ENCODE measurements around the gene FGF18.

DNA sequence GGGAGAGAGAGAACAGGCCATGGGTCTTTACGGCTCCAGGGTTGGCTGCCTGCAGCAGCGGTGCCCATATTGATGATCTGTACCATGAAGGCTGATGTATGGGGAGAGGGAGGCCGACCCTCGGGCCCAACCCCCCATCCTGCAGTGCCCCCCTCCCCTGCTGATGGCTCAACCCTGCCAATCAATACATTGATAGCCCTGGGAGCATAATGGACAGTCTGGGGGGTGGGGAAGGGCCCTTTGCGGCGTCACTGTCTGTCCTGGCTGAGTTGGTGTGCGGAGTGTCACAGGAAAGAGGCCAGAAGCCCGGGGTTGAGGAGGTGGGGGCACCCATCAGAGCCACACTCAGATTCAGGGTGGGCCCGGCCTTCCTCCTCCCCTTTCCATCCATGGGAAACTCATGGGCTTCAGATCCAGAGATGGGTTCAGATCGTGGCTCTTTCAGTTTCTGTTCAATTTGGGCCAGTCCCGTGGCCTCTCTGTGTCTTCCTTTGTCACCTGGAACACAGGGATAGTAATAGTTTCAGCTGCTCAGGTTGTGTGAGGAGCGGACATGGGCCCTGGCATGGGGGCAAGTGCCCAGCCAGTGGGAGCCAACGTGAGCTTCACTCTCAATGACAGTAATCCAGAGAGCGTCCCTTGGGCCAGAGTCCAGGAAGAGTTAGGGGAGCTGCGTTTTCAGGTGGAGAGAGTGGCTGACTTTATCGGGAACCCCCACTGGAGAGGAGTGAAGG is 9.5 kb downstream of the FGF18 start:
- TF ChIP-seq, protein P1, sequence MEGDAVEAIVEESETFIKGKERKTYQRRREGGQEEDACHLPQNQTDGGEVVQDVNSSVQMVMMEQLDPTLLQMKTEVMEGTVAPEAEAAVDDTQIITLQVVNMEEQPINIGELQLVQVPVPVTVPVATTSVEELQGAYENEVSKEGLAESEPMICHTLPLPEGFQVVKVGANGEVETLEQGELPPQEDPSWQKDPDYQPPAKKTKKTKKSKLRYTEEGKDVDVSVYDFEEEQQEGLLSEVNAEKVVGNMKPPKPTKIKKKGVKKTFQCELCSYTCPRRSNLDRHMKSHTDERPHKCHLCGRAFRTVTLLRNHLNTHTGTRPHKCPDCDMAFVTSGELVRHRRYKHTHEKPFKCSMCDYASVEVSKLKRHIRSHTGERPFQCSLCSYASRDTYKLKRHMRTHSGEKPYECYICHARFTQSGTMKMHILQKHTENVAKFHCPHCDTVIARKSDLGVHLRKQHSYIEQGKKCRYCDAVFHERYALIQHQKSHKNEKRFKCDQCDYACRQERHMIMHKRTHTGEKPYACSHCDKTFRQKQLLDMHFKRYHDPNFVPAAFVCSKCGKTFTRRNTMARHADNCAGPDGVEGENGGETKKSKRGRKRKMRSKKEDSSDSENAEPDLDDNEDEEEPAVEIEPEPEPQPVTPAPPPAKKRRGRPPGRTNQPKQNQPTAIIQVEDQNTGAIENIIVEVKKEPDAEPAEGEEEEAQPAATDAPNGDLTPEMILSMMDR (IDR thresholded peaks at IDR 0.05; ENCODE audit: low read depth, low read length, missing input control): no peak
- TF ChIP-seq RXRA (IDR thresholded peaks at IDR 0.05): no peak
- TF ChIP-seq JUND (IDR thresholded peaks at IDR 0.05): no peak
- no peak for TF ChIP-seq SP1 (IDR thresholded peaks at IDR 0.05)
- TF ChIP-seq GABPA (IDR thresholded peaks at IDR 0.05 in 1 of 2, conservative IDR thresholded peaks at IDR 0.05 in 1 of 2): no peak
- TF ChIP-seq FOXA1 (IDR thresholded peaks at IDR 0.05): no peak
- no peak for TF ChIP-seq RAD21 (IDR thresholded peaks at IDR 0.05)
- TF ChIP-seq, protein P2, sequence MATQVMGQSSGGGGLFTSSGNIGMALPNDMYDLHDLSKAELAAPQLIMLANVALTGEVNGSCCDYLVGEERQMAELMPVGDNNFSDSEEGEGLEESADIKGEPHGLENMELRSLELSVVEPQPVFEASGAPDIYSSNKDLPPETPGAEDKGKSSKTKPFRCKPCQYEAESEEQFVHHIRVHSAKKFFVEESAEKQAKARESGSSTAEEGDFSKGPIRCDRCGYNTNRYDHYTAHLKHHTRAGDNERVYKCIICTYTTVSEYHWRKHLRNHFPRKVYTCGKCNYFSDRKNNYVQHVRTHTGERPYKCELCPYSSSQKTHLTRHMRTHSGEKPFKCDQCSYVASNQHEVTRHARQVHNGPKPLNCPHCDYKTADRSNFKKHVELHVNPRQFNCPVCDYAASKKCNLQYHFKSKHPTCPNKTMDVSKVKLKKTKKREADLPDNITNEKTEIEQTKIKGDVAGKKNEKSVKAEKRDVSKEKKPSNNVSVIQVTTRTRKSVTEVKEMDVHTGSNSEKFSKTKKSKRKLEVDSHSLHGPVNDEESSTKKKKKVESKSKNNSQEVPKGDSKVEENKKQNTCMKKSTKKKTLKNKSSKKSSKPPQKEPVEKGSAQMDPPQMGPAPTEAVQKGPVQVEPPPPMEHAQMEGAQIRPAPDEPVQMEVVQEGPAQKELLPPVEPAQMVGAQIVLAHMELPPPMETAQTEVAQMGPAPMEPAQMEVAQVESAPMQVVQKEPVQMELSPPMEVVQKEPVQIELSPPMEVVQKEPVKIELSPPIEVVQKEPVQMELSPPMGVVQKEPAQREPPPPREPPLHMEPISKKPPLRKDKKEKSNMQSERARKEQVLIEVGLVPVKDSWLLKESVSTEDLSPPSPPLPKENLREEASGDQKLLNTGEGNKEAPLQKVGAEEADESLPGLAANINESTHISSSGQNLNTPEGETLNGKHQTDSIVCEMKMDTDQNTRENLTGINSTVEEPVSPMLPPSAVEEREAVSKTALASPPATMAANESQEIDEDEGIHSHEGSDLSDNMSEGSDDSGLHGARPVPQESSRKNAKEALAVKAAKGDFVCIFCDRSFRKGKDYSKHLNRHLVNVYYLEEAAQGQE (IDR thresholded peaks at IDR 0.05): no peak
- TF ChIP-seq YY1 (IDR thresholded peaks at IDR 0.05): no peak
- no peak for TF ChIP-seq MAX (IDR thresholded peaks at IDR 0.05)
- TF ChIP-seq FOXA2 (IDR thresholded peaks at IDR 0.05): no peak
- TF ChIP-seq TAF1 (conservative IDR thresholded peaks at IDR 0.05): no peak
- TF ChIP-seq, protein P3, sequence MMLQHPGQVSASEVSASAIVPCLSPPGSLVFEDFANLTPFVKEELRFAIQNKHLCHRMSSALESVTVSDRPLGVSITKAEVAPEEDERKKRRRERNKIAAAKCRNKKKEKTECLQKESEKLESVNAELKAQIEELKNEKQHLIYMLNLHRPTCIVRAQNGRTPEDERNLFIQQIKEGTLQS (IDR thresholded peaks at IDR 0.05): no peak
